Superior temporal gyrus (tissue), 1 donor: ENCODE measurements around the gene TMEM258.

Experiments
- DNase-seq: peaks from one replicate; pipeline ENCODE4 v3.0.0-alpha.2; 2016; ENCODE audit errors: extremely low spot score

TMEM258 gene

GRCh38 chr11:61792310-61793082, at the start of gene TMEM258, which contains the start of gene FEN1:
TMEM258 (minus strand) TSS chr11:61792599; CDS start chr11:61792558, 41 bp downstream.
FEN1 (plus strand) TSS chr11:61792911; CDS start chr11:61795362, 2,451 bp downstream.
- peak; percentile 96 for DNase-seq

GRCh38 chr11:61841636-61842527, 49.5 kb upstream of the TMEM258 start:
- peak; percentile 52 for DNase-seq

- no peak for DNase-seq
Measured at GRCh38 chr11:61840371-61840770, 48.0 kb upstream of the TMEM258 start.

GRCh38 chr11:61839742-61840141, 47.3 kb upstream of the TMEM258 start:
- DNase-seq: no peak

- DNase-seq: no peak
Measured at GRCh38 chr11:61838921-61839320, 46.5 kb upstream of the TMEM258 start.

- DNase-seq: no peak
Measured at GRCh38 chr11:61838501-61838900, 46.1 kb upstream of the TMEM258 start.

GRCh38 chr11:61837411-61838005, 45.1 kb upstream of the TMEM258 start:
- DNase-seq: no peak

GRCh38 chr11:61836193-61836592, 43.8 kb upstream of the TMEM258 start:
- DNase-seq: no peak

GRCh38 chr11:61834278-61835048, 42.1 kb upstream of the TMEM258 start:
- DNase-seq: peak; percentile 31

- DNase-seq: no peak
Measured at GRCh38 chr11:61833926-61834277, 41.5 kb upstream of the TMEM258 start.

GRCh38 chr11:61833471-61833870, 41.1 kb upstream of the TMEM258 start:
- DNase-seq: no peak

GRCh38 chr11:61832754-61833153, 40.4 kb upstream of the TMEM258 start:
- DNase-seq: no peak

GRCh38 chr11:61832207-61832606, 39.8 kb upstream of the TMEM258 start:
- no peak for DNase-seq

GRCh38 chr11:61830237-61831105, 38.1 kb upstream of the TMEM258 start:
- no peak for DNase-seq

- DNase-seq: no peak
Measured at GRCh38 chr11:61829806-61830205, 37.4 kb upstream of the TMEM258 start.

- peak; percentile 42 for DNase-seq
Measured at GRCh38 chr11:61828629-61829407, 36.4 kb upstream of the TMEM258 start.

- no peak for DNase-seq
Measured at GRCh38 chr11:61828379-61828628, 35.9 kb upstream of the TMEM258 start.

GRCh38 chr11:61827571-61828378, 35.4 kb upstream of the TMEM258 start, which contains the start of gene FADS2:
FADS2 (plus strand) TSS chr11:61828300; CDS start chr11:61828391, 91 bp downstream.
- DNase-seq: peak; percentile 87

- peak; percentile 50 for DNase-seq
Measured at GRCh38 chr11:61826930-61827570, 34.7 kb upstream of the TMEM258 start.
